Left lung (tissue), 10 donors: Measurements from ENCODE around the gene SUSD2. TPM values are rescaled to one million over a fixed set of nuclear protein-coding genes. Genes with fewer than 3 reads are reported as not detected.

Source experiments
- ATAC-seq: fragments of 200-7000 bp; cut with Tn5 transposase; one replicate; pipeline ENCODE4 v1.9.1; 2020; ENCODE audit warnings: moderate library complexity
- DNase-seq, 4 donors: peaks; one replicate each; pipeline ENCODE4 v3.0.0-alpha.2; 2013 to 2020
- H3K27ac ChIP-seq, 2 donors: fragments of 200-600 bp; sonication (generic) in 1 of 2; one replicate each; pipeline versions ENCODE4 v1.5.0 to v1.8.0; 2020 to 2021
- H3K27me3 ChIP-seq, 2 donors: fragments of 200-600 bp; sonication (generic) in 1 of 2; one replicate each; pipeline versions ENCODE4 v1.5.0 to v1.8.0; 2020 to 2021
- H3K36me3 ChIP-seq, 2 donors: fragments of 200-600 bp; sonication (generic) in 1 of 2; one replicate each; pipeline versions ENCODE4 v1.5.0 to v1.8.0; 2020 to 2021
- H3K4me1 ChIP-seq, 2 donors: fragments of 200-600 bp; one replicate each; pipeline ENCODE4 v1.8.0; 2021
- H3K4me3 ChIP-seq, 2 donors: fragments of 200-600 bp; sonication (generic) in 1 of 2; one replicate each; pipeline versions ENCODE4 v1.5.0 to v1.8.0; 2020 to 2021; ENCODE audit warnings: mild to moderate bottlenecking in 1 of 2
- H3K9me3 ChIP-seq, 2 donors: fragments of 200-600 bp; sonication (generic) in 1 of 2; one replicate each; pipeline versions ENCODE4 v1.5.0 to v1.8.0; 2020 to 2021
- intact Hi-C, 2 donors: fragments of 100-400 bp; cut with DNase I; formaldehyde crosslinking; loops; one replicate each; pipeline versions ENCODE4 v1.11.2 to v1.14.2; 2022
- polyA plus RNA-seq, 6 donors: library from polyadenylated mRNA; unstranded; fragments of 120-200 nt; gene quantifications; one replicate each; pipeline ENCODE4 v1.2.1, GENCODE V29; 2013; ENCODE audit not compliant: insufficient read length in 6 of 6
- total RNA-seq, 2 donors: library from RNA; stranded (reverse); fragmentation: NEBNext Ultra II Directional; extraction: Animal tissue kit (Norgen Biotek cat#: 25700); gene quantifications; one replicate each; pipeline ENCODE4 v1.2.1, GENCODE V29; 2021
- TF ChIP-seq, protein P1 (sequence below), 2 donors: fragments of 200-600 bp; sonication (generic) in 1 of 2; IDR thresholded peaks; one replicate each; pipeline versions ENCODE4 v1.5.0 to v1.8.0; 2021; ENCODE audit warnings: antibody characterized with exemption in 2 of 2
- donor health status: DM: no; HTN: yes; CAD: no.
- donor health status: DM: no; HTN: no; CAD: no.

The SUSD2 gene
- total and polyA plus RNA-seq, 8 donors, result 8.2 to 374 (median 17.0) TPM

DNA sequence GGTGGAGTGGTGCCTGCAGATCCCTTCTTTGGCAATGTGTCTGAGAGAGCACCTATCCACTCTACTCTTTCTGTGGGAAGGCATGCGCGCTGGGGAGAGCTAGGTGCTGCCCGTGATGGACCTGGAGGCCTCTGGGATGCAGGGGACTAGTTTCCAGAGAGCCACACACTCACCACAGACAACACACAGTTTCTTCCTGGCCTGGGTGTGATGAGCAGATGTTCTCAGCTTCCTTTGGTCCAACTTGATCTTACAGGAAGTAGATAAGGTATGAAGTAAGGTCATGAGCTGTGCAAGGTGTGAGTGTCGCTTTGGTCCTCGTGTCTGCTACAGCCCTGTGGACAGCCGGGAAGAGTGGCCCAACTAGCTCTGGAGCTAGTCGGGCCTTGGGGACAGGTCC, 27.3 kb upstream of the SUSD2 start:
- no peak for ATAC-seq
- intact Hi-C loops, result no loop called here

DNA sequence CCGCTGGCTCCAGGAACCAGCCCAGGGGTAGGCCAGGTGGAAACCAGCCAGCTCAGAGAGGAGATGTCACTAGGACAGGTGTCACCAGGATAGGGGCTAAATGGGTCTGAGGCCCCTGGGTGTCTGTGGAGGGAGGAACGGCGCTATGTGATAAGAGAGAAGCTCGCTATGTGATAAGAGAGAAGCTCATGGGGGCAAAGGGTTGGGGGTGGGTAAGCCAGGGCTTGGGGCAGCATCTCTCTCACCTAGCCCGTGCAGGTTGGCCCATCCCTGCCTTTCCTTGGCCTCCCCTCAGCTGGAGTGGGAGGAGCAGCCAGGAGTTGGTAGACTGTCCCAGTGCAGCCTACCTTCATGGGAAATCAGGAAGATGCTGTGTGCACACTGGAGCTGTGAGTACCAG, 26.5 kb upstream of the SUSD2 start:
- ATAC-seq (no peak), DNase-seq (no peak)
- H3K27me3 ChIP-seq, result no peaks in the 10 kb centered on the region
- peaks cover 0 to 4% of the 10 kb centered on the region in 2 donors for H3K36me3 ChIP-seq
- intact Hi-C loops, result no loop called here
- peaks cover 35 to 72% of the 10 kb centered on the region in 2 donors for H3K4me1 ChIP-seq
- TF ChIP-seq, protein P1, sequence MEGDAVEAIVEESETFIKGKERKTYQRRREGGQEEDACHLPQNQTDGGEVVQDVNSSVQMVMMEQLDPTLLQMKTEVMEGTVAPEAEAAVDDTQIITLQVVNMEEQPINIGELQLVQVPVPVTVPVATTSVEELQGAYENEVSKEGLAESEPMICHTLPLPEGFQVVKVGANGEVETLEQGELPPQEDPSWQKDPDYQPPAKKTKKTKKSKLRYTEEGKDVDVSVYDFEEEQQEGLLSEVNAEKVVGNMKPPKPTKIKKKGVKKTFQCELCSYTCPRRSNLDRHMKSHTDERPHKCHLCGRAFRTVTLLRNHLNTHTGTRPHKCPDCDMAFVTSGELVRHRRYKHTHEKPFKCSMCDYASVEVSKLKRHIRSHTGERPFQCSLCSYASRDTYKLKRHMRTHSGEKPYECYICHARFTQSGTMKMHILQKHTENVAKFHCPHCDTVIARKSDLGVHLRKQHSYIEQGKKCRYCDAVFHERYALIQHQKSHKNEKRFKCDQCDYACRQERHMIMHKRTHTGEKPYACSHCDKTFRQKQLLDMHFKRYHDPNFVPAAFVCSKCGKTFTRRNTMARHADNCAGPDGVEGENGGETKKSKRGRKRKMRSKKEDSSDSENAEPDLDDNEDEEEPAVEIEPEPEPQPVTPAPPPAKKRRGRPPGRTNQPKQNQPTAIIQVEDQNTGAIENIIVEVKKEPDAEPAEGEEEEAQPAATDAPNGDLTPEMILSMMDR (IDR thresholded peaks at IDR 0.05), result no peak
- no peak overlapping the region for H3K4me3 ChIP-seq
- no peaks in the 10 kb centered on the region for H3K9me3 ChIP-seq
- peak overlapping the region; percentile 82 to 91 for H3K27ac ChIP-seq

More for the DNA sequence above, 27.3 kb upstream of the SUSD2 start:
- H3K27ac ChIP-seq, result peak overlapping the region; percentile 2 to 91
- no peak for DNase-seq
- no peaks in the 10 kb centered on the region for H3K27me3 ChIP-seq
- TF ChIP-seq, protein P1 (IDR thresholded peaks at IDR 0.05), result no peak
- no peak overlapping the region for H3K4me3 ChIP-seq
- H3K9me3 ChIP-seq, result no peaks in the 10 kb centered on the region
- peaks cover 34 to 64% of the 10 kb centered on the region in 2 donors for H3K4me1 ChIP-seq
- H3K36me3 ChIP-seq, result peaks cover 0 to 8% of the 10 kb centered on the region in 2 donors

DNA sequence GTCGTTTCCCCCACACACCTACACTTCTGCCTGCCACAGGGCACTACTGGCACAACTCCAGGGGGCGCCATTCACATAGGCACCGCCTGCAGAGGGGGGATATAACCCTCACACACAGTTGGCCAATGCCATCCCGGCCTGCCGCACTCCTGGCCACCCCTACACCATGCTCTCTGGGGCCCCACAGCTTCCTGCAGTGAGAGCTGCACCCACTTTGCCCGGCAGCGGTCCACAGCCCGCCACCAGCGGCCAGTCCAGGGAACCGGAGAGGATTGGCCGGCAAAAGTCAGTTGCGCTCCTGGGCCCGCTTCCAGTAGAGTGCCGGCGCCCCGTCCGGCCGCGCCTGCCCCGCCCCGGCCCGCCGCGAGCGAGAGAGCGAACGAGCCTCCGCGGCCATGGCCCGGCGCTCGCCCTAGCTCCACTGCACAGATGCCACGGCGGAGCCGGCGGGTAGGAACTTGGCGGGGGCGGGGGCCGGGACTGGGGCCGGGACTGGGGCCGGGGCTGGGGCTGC, 25.6 kb upstream of the SUSD2 start:
- peak; percentile 67 for ATAC-seq
- intact Hi-C loops, result no loop called here
- Histone ChIP-seq H3K9me3 (no peaks in the 10 kb centered on the region), H3K4me1 (peaks cover 40 to 79% of the 10 kb centered on the region in 2 donors), H3K4me3 (peak overlapping the region; percentile 72 to 83), H3K36me3 (peaks cover 0 to 5% of the 10 kb centered on the region in 2 donors), H3K27me3 (no peaks in the 10 kb centered on the region), H3K27ac (peak overlapping the region; percentile 82 to 91)
- TF ChIP-seq, protein P1 (IDR thresholded peaks at IDR 0.05), result peak; percentile 24 to 41
- peak; percentile 78 to 94 (median 86) for DNase-seq

DNA sequence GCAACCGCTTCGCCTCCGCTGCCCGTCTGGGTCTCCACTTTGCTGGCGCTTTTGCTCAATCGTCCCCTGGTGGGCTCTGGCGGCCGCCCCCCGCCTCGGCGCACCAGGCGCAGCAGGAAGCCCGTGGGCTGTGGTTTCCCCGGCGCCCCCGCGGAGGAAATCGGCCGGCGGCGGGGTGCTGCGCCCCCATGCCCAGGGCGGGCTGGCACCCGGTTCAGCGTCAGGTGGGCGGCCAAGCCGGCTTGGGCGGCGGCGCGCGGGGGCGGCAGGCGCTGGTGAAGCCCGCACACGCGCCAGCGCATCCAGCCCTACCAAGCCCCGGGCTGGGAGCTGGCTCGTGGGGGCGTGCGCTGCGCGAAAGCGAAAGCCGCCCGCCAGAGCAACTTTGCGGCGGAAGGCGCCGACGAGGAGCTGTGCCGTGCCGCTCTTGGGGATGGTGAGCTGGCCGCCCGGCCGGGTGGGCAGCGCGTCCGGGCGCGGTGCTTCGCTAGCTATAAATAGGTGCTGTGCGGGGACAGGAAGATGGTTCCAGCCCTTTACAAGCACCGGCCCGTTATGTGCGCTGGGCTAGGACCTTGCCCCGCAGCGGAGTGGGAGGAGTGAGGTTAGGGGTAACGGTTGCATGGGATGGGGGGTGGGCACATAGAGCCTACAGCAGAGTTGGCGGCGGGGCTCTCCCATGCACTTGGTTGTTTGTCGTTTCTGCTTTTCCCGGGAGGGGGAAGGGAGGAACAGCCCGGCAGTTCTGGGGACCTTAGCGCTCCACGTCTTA, 25.0 kb upstream of the SUSD2 start:
- Histone ChIP-seq H3K4me1 (peaks cover 40 to 85% of the 10 kb centered on the region in 2 donors), H3K36me3 (peaks cover 0 to 8% of the 10 kb centered on the region in 2 donors), H3K27ac (peak overlapping the region; percentile 82 to 91), H3K4me3 (peak overlapping the region; percentile 72 to 83), H3K9me3 (no peaks in the 10 kb centered on the region), H3K27me3 (no peaks in the 10 kb centered on the region)
- TF ChIP-seq, protein P1 (IDR thresholded peaks at IDR 0.05), result no peak
- DNase-seq (peak in 3 of 4 donors; percentile 35 to 89 (median 62)), ATAC-seq (peak; percentile 36)
- intact Hi-C loops, result no loop called here
